GM23338 (cell line): Measurements from ENCODE around the gene RFX8. TPM values are rescaled to one million over a fixed set of nuclear protein-coding genes. Genes with fewer than 3 reads are reported as not detected.

ENCODE experiments used
- ATAC-seq: fragments of 200-7000 bp; cut with Tn5 transposase; 3 replicates; pipeline ENCODE4 v1.9.1; 2020
- DNase-seq: peaks from one replicate; pipeline ENCODE4 v3.0.0-alpha.2; 2015; ENCODE audit warnings: low spot score
- H2AFZ ChIP-seq: fragments of 200-600 bp; sonication (generic); 2 replicates; pipeline ENCODE4 v1.8.0; 2016; ENCODE audit warnings: antibody characterized with exemption, mild to moderate bottlenecking, moderate library complexity
- H3F3A ChIP-seq: fragments of 200-600 bp; sonication (generic); replicated peaks from 2 replicates; pipeline ENCODE4 v1.8.0; 2017; ENCODE audit warnings: antibody characterized with exemption, mixed run types, low read depth
- H3K27ac ChIP-seq: fragments of 200-600 bp; sonication (generic); 2 replicates; pipeline ENCODE4 v1.6.1; 2016; ENCODE audit warnings: low read depth
- H3K27me3 ChIP-seq: fragments of 200-600 bp; sonication (generic); 2 replicates; pipeline ENCODE4 v1.8.0; 2016; ENCODE audit warnings: mild to moderate bottlenecking, mixed run types, moderate library complexity; ENCODE audit not compliant: insufficient read depth
- H3K36me3 ChIP-seq: fragments of 200-600 bp; sonication (generic); 2 replicates; pipeline ENCODE4 v1.8.0; 2016; ENCODE audit warnings: mild to moderate bottlenecking; ENCODE audit not compliant: insufficient read depth
- H3K4me1 ChIP-seq: fragments of 200-600 bp; sonication (generic); 2 replicates; pipeline ENCODE4 v1.8.0; 2016; ENCODE audit warnings: mild to moderate bottlenecking, moderate library complexity; ENCODE audit not compliant: insufficient read depth
- H3K4me2 ChIP-seq: fragments of 200-600 bp; sonication (generic); 2 replicates; pipeline ENCODE4 v1.7.1; 2017; ENCODE audit warnings: mixed run types
- H3K4me3 ChIP-seq: fragments of 200-600 bp; sonication (generic); 2 replicates; pipeline ENCODE4 v1.6.1; 2016; ENCODE audit warnings: mixed run types
- H3K79me2 ChIP-seq: fragments of 200-600 bp; sonication (generic); replicated peaks from 2 replicates; pipeline ENCODE4 v1.8.0; 2017; ENCODE audit warnings: mild to moderate bottlenecking; ENCODE audit not compliant: insufficient read depth
- H3K9me2 ChIP-seq: fragments of 200-600 bp; sonication (generic); 2 replicates; pipeline ENCODE4 v1.8.0; 2017; ENCODE audit not compliant: insufficient read depth
- H4K20me1 ChIP-seq: fragments of 200-600 bp; sonication (generic); replicated peaks from 2 replicates; pipeline ENCODE4 v1.8.0; 2017; ENCODE audit warnings: mild to moderate bottlenecking; ENCODE audit not compliant: insufficient read depth
- H3K27ac Mint-ChIP-seq: 2 replicates; pipeline ENCODE4 v1.8.0; 2020; ENCODE audit warnings: inconsistent platforms, mild to moderate bottlenecking, moderate library complexity, mixed read lengths
- H3K27me3 Mint-ChIP-seq: 3 replicates; pipeline ENCODE4 v1.8.0; 2022; ENCODE audit warnings: low read depth, mild to moderate bottlenecking, moderate library complexity, mixed read lengths, inconsistent platforms; ENCODE audit not compliant: insufficient read depth, poor library complexity
- H3K36me3 Mint-ChIP-seq: 3 replicates; pipeline ENCODE4 v1.8.0; 2021; ENCODE audit warnings: low read depth, mild to moderate bottlenecking, inconsistent platforms, moderate library complexity, mixed read lengths
- H3K4me1 Mint-ChIP-seq: 3 replicates; pipeline ENCODE4 v1.8.0; 2020; ENCODE audit warnings: mild to moderate bottlenecking, inconsistent platforms, mixed read lengths
- H3K4me3 Mint-ChIP-seq: 3 replicates; pipeline ENCODE4 v1.8.0; 2021; ENCODE audit warnings: moderate library complexity, mild to moderate bottlenecking, inconsistent platforms, mixed read lengths
- H3K9me3 Mint-ChIP-seq: 3 replicates; pipeline ENCODE4 v1.8.0; 2020; ENCODE audit warnings: moderate library complexity, mild to moderate bottlenecking, inconsistent platforms, mixed read lengths
- CREB1 ChIP-seq: fragments of 250-450 bp; sonication (Bioruptor Pico); IDR thresholded peaks from 2 replicates; pipeline ENCODE4 v1.5.0; 2020; ENCODE audit warnings: low read depth, mild to moderate bottlenecking, moderate library complexity
- CTCF ChIP-seq, 2 experiments: fragments of 200-600 bp in 1 of 2; sonication (generic) in 1 of 2; conservative IDR thresholded peaks; 2 replicates each; pipeline versions ENCODE4 v1.5.1 to v1.6.1; 2016 to 2017; ENCODE audit warnings: antibody characterized with exemption in 2 of 2, low read depth in 2 of 2, mild to moderate bottlenecking in 2 of 2, moderate library complexity in 1 of 2
- ETS1 ChIP-seq: IDR thresholded peaks from 2 replicates; pipeline ENCODE4 v1.6.1; 2016; ENCODE audit warnings: antibody characterized with exemption
- EZH2 ChIP-seq: fragments of 200-600 bp; sonication (generic); IDR thresholded peaks from one replicate; pipeline ENCODE4 v1.8.0; 2017; ENCODE audit warnings: antibody characterized with exemption, mild to moderate bottlenecking, low read depth; ENCODE audit not compliant: unreplicated experiment
- EZH2phosphoT487 ChIP-seq: fragments of 200-600 bp; sonication (generic); IDR thresholded peaks from one replicate; pipeline ENCODE4 v1.8.1; 2018; ENCODE audit warnings: antibody characterized with exemption; ENCODE audit not compliant: unreplicated experiment
- JUNB ChIP-seq: IDR thresholded peaks from one replicate; pipeline ENCODE4 v1.6.1; 2016; ENCODE audit warnings: antibody characterized with exemption; ENCODE audit not compliant: unreplicated experiment
- NANOG ChIP-seq: IDR thresholded peaks from 2 replicates; pipeline ENCODE4 v1.6.1; 2016; ENCODE audit warnings: antibody characterized with exemption, borderline replicate concordance
- POLR2AphosphoS5 ChIP-seq: IDR thresholded peaks from 2 replicates; pipeline ENCODE4 v1.6.1; 2016; ENCODE audit warnings: antibody characterized with exemption, low read depth
- REST ChIP-seq: IDR thresholded peaks from one replicate; pipeline ENCODE4 v1.6.1; 2018; ENCODE audit warnings: antibody characterized with exemption; ENCODE audit not compliant: unreplicated experiment
- STAT1 ChIP-seq: IDR thresholded peaks from one replicate; pipeline ENCODE4 v1.6.1; 2016; ENCODE audit warnings: antibody characterized with exemption; ENCODE audit not compliant: unreplicated experiment
- ZNF114 ChIP-seq: fragments of 250-450 bp; sonication (Bioruptor Pico); IDR thresholded peaks from 2 replicates; pipeline ENCODE4 v1.5.0; 2020; ENCODE audit warnings: mild to moderate bottlenecking, moderate library complexity
- ZNF331 ChIP-seq: fragments of 250-450 bp; sonication (Bioruptor Pico); IDR thresholded peaks from 2 replicates; pipeline ENCODE4 v1.5.0; 2020; ENCODE audit warnings: low read depth, mild to moderate bottlenecking, moderate library complexity
- ZNF462 ChIP-seq: fragments of 250-450 bp; sonication (Bioruptor Pico); IDR thresholded peaks from 2 replicates; pipeline ENCODE4 v1.5.0; 2020; ENCODE audit warnings: mild to moderate bottlenecking, moderate library complexity
- polyA plus RNA-seq: library from polyadenylated mRNA; unstranded; fragments of >200 nt; fragmentation: Nextera tagmentation; extraction: Ambion mirVana; gene quantifications from 2 replicates; pipeline ENCODE4 v1.2.1, GENCODE V29; 2016
- total RNA-seq: library from RNA; depleted of rRNA; stranded (reverse); fragments of >200 nt; shearing (Covaris generic); gene quantifications from 2 replicates; pipeline ENCODE4 v1.2.3, GENCODE V29; 2014

Gene RFX8
- total and polyA plus RNA-seq, 2 experiments from 2014 or later, result 0.65 to 1.5 TPM

- Mint-ChIP-seq H3K27me3 (peaks cover 2% of the 10 kb centered on the region), H3K4me3 (no peak overlapping the region), H3K4me1 (peaks cover 10% of the 10 kb centered on the region), H3K36me3 (no peaks in the 10 kb centered on the region), H3K27ac (no peak overlapping the region), H3K9me3 (no peaks in the 10 kb centered on the region)
- H3K9me2 ChIP-seq, result no peaks in the 10 kb centered on the region
- H3K36me3 ChIP-seq, result no peaks in the 10 kb centered on the region
- no peak for ATAC-seq
- no peaks in the 10 kb centered on the region for H3F3A ChIP-seq
- no peak for TF ChIP-seq REST
- TF ChIP-seq CREB1, result no peak
- no peak for TF ChIP-seq EZH2
- TF ChIP-seq NANOG, result no peak
- TF ChIP-seq ZNF114 (CRISPR knock-in tag), result no peak
- no peak for TF ChIP-seq POLR2AphosphoS5
- TF ChIP-seq ZNF462 (CRISPR knock-in tag), result no peak
- no peak for TF ChIP-seq ZNF331
- TF ChIP-seq STAT1, result no peak
- TF ChIP-seq JUNB, result no peak
- TF ChIP-seq ETS1, result no peak
- TF ChIP-seq CTCF (conservative IDR thresholded peaks at IDR 0.05; ENCODE audit: low read depth in 2 of 2), result no peak
- no peak for TF ChIP-seq EZH2phosphoT487
- no peak overlapping the region for H3K27ac ChIP-seq
- H4K20me1 ChIP-seq, result no peaks in the 10 kb centered on the region
- H3K4me1 ChIP-seq, result peaks cover 9% of the 10 kb centered on the region
- H2AFZ ChIP-seq, result no peak overlapping the region
- no peak overlapping the region for H3K4me2 ChIP-seq
- no peak overlapping the region for H3K4me3 ChIP-seq
- no peaks in the 10 kb centered on the region for H3K27me3 ChIP-seq
- no peaks in the 10 kb centered on the region for H3K79me2 ChIP-seq
- DNase-seq, result no peak
These were observed 95.8 kb downstream of the RFX8 start for GRCh38 chr2:101379091-101379490.
